Gastrocnemius medialis (tissue), 4 donors: Measurements from ENCODE around the gene CUX1.

Experiments used
- POLR2A ChIP-seq, 2 donors: fragments of 450-650 bp; IDR thresholded peaks; one replicate each; pipeline ENCODE4 v1.6.1; 2017; ENCODE audit warnings: antibody characterized with exemption in 2 of 2, mild to moderate bottlenecking in 2 of 2, moderate library complexity in 2 of 2
- TF ChIP-seq, protein P1 (sequence below), 5 experiments: fragments of 450-650 bp in 3 of 5; fragments of 200-600 bp in 2 of 5; sonication (generic) in 2 of 5; IDR thresholded peaks in 4 of 5; conservative IDR thresholded peaks in 1 of 5; 1 replicate in 4 of 5; 2 replicates in 1 of 5; pipeline ENCODE4 v1.5.1; 2016 to 2019; ENCODE audit warnings: antibody characterized with exemption in 5 of 5, mild to moderate bottlenecking in 3 of 5, moderate library complexity in 3 of 5

DNA sequence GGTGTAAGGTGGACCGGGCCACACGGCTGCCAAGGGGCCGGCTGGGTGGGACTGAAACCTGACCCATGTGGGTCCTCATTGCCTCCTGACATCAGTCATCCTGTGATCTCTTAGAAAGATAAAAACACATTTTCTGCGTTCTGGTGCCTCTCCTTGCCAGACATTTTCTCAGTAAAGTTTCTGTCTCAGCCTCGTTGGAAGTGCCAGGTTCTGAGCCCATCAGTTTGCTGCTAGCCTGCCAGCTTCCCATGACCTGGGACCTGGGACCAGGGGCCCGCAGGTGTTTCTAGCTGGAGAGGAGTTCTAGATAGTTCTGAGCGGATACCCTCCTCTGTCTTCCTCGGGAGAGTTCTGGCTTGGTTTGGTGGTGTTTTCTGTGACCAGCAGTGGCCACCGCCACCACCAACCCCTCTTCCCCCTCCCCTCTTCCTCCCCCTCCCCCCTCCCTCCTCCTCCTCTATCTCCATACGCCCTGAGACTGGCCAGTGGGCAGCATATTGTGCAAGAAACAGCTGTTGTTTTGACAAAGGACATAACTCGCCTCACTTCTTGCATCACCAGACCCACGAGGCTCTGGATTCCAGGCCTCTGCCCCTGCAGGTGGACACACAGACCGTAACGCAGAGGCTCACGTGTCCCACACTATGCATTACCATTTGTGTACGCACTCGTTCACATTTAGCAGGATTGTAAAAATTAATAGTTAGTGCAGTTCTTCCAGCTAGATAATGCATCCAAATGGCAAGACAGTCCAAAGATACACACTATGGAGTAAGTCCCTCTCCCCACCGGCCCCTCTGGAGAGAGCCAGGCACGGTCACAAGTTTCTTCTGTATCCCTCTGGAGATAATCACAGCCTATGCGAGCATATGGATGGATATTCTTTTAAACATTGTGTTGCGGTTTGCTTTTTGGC is 94.6 kb downstream of the CUX1 start:
- TF ChIP-seq, protein P1, sequence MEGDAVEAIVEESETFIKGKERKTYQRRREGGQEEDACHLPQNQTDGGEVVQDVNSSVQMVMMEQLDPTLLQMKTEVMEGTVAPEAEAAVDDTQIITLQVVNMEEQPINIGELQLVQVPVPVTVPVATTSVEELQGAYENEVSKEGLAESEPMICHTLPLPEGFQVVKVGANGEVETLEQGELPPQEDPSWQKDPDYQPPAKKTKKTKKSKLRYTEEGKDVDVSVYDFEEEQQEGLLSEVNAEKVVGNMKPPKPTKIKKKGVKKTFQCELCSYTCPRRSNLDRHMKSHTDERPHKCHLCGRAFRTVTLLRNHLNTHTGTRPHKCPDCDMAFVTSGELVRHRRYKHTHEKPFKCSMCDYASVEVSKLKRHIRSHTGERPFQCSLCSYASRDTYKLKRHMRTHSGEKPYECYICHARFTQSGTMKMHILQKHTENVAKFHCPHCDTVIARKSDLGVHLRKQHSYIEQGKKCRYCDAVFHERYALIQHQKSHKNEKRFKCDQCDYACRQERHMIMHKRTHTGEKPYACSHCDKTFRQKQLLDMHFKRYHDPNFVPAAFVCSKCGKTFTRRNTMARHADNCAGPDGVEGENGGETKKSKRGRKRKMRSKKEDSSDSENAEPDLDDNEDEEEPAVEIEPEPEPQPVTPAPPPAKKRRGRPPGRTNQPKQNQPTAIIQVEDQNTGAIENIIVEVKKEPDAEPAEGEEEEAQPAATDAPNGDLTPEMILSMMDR (IDR thresholded peaks at IDR 0.05 in 4 of 5, conservative IDR thresholded peaks at IDR 0.05 in 1 of 5): peak in 3 of 5 experiments; percentile 19 to 24 (median 23)
- peak in 1 of 2 donors; percentile 44 for TF ChIP-seq POLR2A (IDR thresholded peaks at IDR 0.05)
